HG02642 (cell line): ENCODE results near the gene EGF.

Experiments used
- ATAC-seq: cut with Tn5 transposase; IDR thresholded peaks from one replicate; pipeline ENCODE4 v1.9.1; 2021; ENCODE audit warnings: mild to moderate bottlenecking; ENCODE audit not compliant: unreplicated experiment, poor library complexity

The EGF gene

GRCh38 chr4:109953556-109953955 lies 40.9 kb downstream of the EGF start:
- no peak for ATAC-seq

- no peak for ATAC-seq
Observed at GRCh38 chr4:109955146-109955545, 42.5 kb downstream of the EGF start.

- no peak for ATAC-seq
Observed at GRCh38 chr4:109957227-109957626, 44.5 kb downstream of the EGF start.

- no peak for ATAC-seq
Observed at GRCh38 chr4:109959195-109959594, 46.5 kb downstream of the EGF start.

- no peak for ATAC-seq
Observed at GRCh38 chr4:109962401-109962800, 49.7 kb downstream of the EGF start.

GRCh38 chr4:109966891-109967481 lies 54.3 kb downstream of the EGF start:
- ATAC-seq = no peak

- peak; percentile 54 for ATAC-seq
Observed at GRCh38 chr4:109967798-109968520, 55.3 kb downstream of the EGF start.

- ATAC-seq = no peak
Observed at GRCh38 chr4:109969087-109969486, 56.4 kb downstream of the EGF start.

GRCh38 chr4:109969919-109970318 lies 57.2 kb downstream of the EGF start:
- no peak for ATAC-seq

GRCh38 chr4:109972786-109973528 lies 60.3 kb downstream of the EGF start:
- no peak for ATAC-seq

GRCh38 chr4:109973529-109973905 lies 60.8 kb downstream of the EGF start:
- no peak for ATAC-seq

- no peak for ATAC-seq
Observed at GRCh38 chr4:109976189-109976588, 63.5 kb downstream of the EGF start.

GRCh38 chr4:109977854-109978501 lies 65.3 kb downstream of the EGF start:
- no peak for ATAC-seq

GRCh38 chr4:109978704-109979454 lies 66.2 kb downstream of the EGF start:
- no peak for ATAC-seq

- no peak for ATAC-seq
Observed at GRCh38 chr4:109979920-109980717, 67.4 kb downstream of the EGF start.

- ATAC-seq = no peak
Observed at GRCh38 chr4:109981936-109982335, 69.3 kb downstream of the EGF start.

GRCh38 chr4:109982521-109982920 lies 69.8 kb downstream of the EGF start:
- no peak for ATAC-seq

GRCh38 chr4:109985993-109986974 lies 73.6 kb downstream of the EGF start:
- no peak for ATAC-seq
